Natural killer cell (primary cell): Measurements from ENCODE around the gene FAM3C. TPM values are rescaled to one million over a fixed set of nuclear protein-coding genes. Genes with fewer than 3 reads are reported as not detected.

Experiments
- ATAC-seq, 3 donors: fragments of 150-1000 bp in 2 of 3; fragments of 200-7000 bp in 1 of 3; cut with Tn5 transposase; 1 replicate in 1 of 3; 2 replicates in 2 of 3; pipeline ENCODE4 v1.10.0; 2021; ENCODE audit warnings: mild to moderate bottlenecking in 2 of 3, moderate library complexity in 2 of 3
- DNase-seq, 2 donors: peaks; one replicate each; pipeline versions ENCODE4 v3.0.0 to v3.0.0-alpha.2; 2013 to 2021; ENCODE audit warnings: mixed read lengths in 1 of 2
- H3K27ac ChIP-seq: one replicate; pipeline ENCODE4 v1.5.1; 2013; ENCODE audit warnings: mild to moderate bottlenecking, low read length
- H3K27me3 ChIP-seq: one replicate; pipeline ENCODE4 v1.6.1; 2013; ENCODE audit warnings: low read length; ENCODE audit not compliant: control insufficient read depth, insufficient read depth
- H3K36me3 ChIP-seq: one replicate; pipeline ENCODE4 v1.6.1; 2013; ENCODE audit warnings: low read length; ENCODE audit not compliant: control insufficient read depth, insufficient read depth
- H3K4me1 ChIP-seq: one replicate; pipeline ENCODE4 v1.6.1; 2013; ENCODE audit warnings: low read length; ENCODE audit not compliant: control insufficient read depth, insufficient read depth
- H3K4me3 ChIP-seq: one replicate; pipeline ENCODE4 v1.5.1; 2013; ENCODE audit warnings: low read length
- H3K9me3 ChIP-seq: one replicate; pipeline ENCODE4 v1.6.1; 2013; ENCODE audit warnings: low read length; ENCODE audit not compliant: control insufficient read depth, insufficient read depth
- H3K27ac Mint-ChIP-seq, 2 donors: one replicate each; pipeline ENCODE4 v1.8.0; 2022; ENCODE audit warnings: mild to moderate bottlenecking in 2 of 2, mixed read lengths in 2 of 2, moderate library complexity in 1 of 2
- H3K27me3 Mint-ChIP-seq, 2 donors: one replicate each; pipeline ENCODE4 v1.8.0; 2022; ENCODE audit warnings: low read depth in 2 of 2, mixed read lengths in 2 of 2
- H3K36me3 Mint-ChIP-seq: one replicate; pipeline ENCODE4 v1.8.0; 2022; ENCODE audit warnings: mixed read lengths
- H3K4me1 Mint-ChIP-seq, 2 donors: one replicate each; pipeline ENCODE4 v1.8.0; 2022; ENCODE audit warnings: mixed read lengths in 2 of 2
- H3K4me3 Mint-ChIP-seq: one replicate; pipeline ENCODE4 v1.8.0; 2022; ENCODE audit warnings: mild to moderate bottlenecking, moderate library complexity, mixed read lengths
- H3K9me3 Mint-ChIP-seq, 2 donors: one replicate each; pipeline ENCODE4 v1.8.0; 2022; ENCODE audit warnings: mixed read lengths in 2 of 2
- WGBS: methylation state at CpG from one replicate; pipeline ENCODE4 v1.1.7; 2013; ENCODE audit warnings: missing lambda C conversion rate; ENCODE audit not compliant: insufficient coverage; 5-methylcytosine and 5-hydroxymethylcytosine counted together
- intact Hi-C: fragments of 100-400 bp; cut with micrococcal nuclease; formaldehyde crosslinking; loops from one replicate; pipeline ENCODE4 v1.14.2; 2022
- total RNA-seq, 4 donors: library from RNA; stranded (reverse); fragments of 120-200 nt in 1 of 4; gene quantifications; one replicate each; pipeline versions ENCODE4 v1.2.3 to v1.2.4, GENCODE V29; 2013 to 2022
- TF ChIP-seq, protein P1 (sequence below): fragments of 200-600 bp; IDR thresholded peaks from one replicate; pipeline ENCODE4 v1.8.0; 2022; ENCODE audit warnings: antibody characterized with exemption

The FAM3C gene
- total RNA-seq, 3 donors from 2014 or later (not counting 1 experiment from before 2014, with no cell fraction given): 24.3 to 42.1 (median 37.0) TPM

DNA sequence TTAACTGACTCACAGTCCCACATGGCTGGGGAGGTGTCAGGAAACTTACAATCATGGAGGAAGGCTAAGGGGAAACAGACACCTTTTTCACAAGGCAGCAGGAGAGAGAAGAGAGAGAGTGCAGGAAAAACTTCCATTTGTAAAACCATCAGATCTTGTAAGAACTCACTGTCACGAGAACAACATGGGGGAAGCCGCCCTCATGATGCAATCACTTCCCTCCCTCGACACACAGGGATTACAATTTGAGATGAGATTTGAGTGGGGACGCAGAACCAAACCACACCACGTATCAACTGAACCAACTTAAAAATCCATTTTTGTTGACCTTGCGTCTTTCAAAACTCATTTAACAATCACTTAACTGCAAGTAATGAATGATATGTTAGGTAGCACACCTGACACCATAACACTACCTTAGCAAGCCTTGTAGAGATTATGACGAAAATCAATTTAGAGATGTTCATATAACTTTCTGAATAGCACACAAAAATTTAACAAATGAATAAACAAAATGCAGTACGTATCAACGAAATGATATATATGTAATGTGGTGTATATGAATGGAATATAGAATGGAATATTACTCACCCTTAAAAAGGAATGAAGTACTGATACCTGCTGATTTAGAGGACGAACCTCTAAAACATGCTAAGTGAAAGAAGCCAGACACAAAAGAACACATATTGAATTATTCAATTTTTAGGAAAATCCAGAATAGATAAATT, 3.7 kb downstream of the FAM3C start:
- intact Hi-C loops: no loop called here
- Mint-ChIP-seq H3K4me1 (peaks cover 55 to 61% of the 10 kb centered on the region in 2 donors), H3K36me3 (peaks cover 12% of the 10 kb centered on the region), H3K27ac (peak overlapping the region in 1 of 2 donors; percentile 75), H3K27me3 (no peaks in the 10 kb centered on the region), H3K4me3 (peak overlapping the region; percentile 62), H3K9me3 (peaks cover 0 to 2% of the 10 kb centered on the region in 2 donors)
- WGBS: 98% methylated on average over 6 of the region's 10 CpGs
- Histone ChIP-seq H3K4me3 (no peak overlapping the region), H3K27ac (no peak overlapping the region), H3K9me3 (no peaks in the 10 kb centered on the region), H3K36me3 (no peaks in the 10 kb centered on the region), H3K27me3 (no peaks in the 10 kb centered on the region), H3K4me1 (peaks cover 2% of the 10 kb centered on the region)
- TF ChIP-seq, protein P1, sequence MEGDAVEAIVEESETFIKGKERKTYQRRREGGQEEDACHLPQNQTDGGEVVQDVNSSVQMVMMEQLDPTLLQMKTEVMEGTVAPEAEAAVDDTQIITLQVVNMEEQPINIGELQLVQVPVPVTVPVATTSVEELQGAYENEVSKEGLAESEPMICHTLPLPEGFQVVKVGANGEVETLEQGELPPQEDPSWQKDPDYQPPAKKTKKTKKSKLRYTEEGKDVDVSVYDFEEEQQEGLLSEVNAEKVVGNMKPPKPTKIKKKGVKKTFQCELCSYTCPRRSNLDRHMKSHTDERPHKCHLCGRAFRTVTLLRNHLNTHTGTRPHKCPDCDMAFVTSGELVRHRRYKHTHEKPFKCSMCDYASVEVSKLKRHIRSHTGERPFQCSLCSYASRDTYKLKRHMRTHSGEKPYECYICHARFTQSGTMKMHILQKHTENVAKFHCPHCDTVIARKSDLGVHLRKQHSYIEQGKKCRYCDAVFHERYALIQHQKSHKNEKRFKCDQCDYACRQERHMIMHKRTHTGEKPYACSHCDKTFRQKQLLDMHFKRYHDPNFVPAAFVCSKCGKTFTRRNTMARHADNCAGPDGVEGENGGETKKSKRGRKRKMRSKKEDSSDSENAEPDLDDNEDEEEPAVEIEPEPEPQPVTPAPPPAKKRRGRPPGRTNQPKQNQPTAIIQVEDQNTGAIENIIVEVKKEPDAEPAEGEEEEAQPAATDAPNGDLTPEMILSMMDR: no peak
- DNase-seq (no peak), ATAC-seq (no peak)

DNA sequence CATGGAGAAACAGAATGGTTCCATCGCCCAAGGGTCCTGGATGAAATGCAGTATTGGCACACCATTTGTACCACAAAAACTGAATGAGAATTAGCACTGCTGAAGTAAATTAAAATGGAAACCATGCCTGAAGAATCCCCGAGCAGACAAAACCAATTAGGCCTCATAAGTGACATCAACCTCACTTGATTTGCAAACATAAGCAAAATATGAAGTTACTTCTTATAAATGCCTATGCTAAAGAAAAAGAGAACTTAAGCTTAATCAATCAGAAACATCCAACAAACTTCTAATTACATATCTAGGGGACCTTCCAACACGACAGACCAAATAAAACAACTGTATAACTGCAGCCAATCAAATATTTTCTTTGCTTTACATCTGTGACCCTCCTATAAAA, 4.4 kb downstream of the FAM3C start:
- Histone ChIP-seq H3K27me3 (no peaks in the 10 kb centered on the region), H3K9me3 (no peaks in the 10 kb centered on the region), H3K4me1 (peaks cover 2% of the 10 kb centered on the region), H3K36me3 (no peaks in the 10 kb centered on the region), H3K4me3 (no peak overlapping the region), H3K27ac (no peak overlapping the region)
- peaks cover 0 to 2% of the 10 kb centered on the region in 2 donors for H3K9me3 Mint-ChIP-seq
- peak overlapping the region in 1 of 2 donors; percentile 12 for H3K27ac Mint-ChIP-seq
- no peaks in the 10 kb centered on the region for H3K27me3 Mint-ChIP-seq
- DNase-seq (no peak), ATAC-seq (no peak)
- WGBS: 57% methylated on average over 3 of the region's 3 CpGs
- intact Hi-C loops: no loop called here
- TF ChIP-seq, protein P1: no peak
- H3K4me1 Mint-ChIP-seq: peaks cover 55 to 61% of the 10 kb centered on the region in 2 donors
- H3K36me3 Mint-ChIP-seq: peaks cover 12% of the 10 kb centered on the region
- no peak overlapping the region for H3K4me3 Mint-ChIP-seq

DNA sequence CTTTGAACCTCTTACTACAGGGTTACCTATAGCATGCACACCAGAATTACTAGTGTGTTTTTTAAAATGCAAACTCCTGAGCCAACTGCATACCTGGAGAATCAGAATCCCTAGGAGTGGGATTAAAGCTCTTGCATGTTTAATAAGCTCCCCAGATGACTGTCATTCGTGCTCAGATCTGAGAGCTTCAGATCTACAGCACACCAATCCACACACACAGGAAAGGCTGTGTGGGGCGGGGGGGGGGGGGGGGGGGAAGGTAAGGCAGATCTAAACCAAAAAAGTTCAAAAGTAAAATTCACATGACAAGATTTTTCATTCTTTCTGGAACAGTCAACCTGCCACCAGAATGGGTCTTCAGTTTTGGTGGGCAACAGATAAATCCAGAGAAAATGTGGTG, 5.5 kb downstream of the FAM3C start:
- Histone ChIP-seq H3K27me3 (no peaks in the 10 kb centered on the region), H3K9me3 (no peaks in the 10 kb centered on the region), H3K27ac (no peak overlapping the region), H3K36me3 (no peaks in the 10 kb centered on the region), H3K4me1 (peaks cover 2% of the 10 kb centered on the region), H3K4me3 (no peak overlapping the region)
- Mint-ChIP-seq H3K27me3 (no peaks in the 10 kb centered on the region), H3K4me3 (no peak overlapping the region), H3K4me1 (peaks cover 60 to 71% of the 10 kb centered on the region in 2 donors), H3K9me3 (peaks cover 0 to 2% of the 10 kb centered on the region in 2 donors), H3K36me3 (peaks cover 12% of the 10 kb centered on the region), H3K27ac (peak overlapping the region; percentile 47 to 76)
- TF ChIP-seq, protein P1: no peak
- DNase-seq: peak in 1 of 2 donors; percentile 18
- no peak for ATAC-seq
- WGBS: no CpG with 5 or more reads among the region's 2 CpGs
- intact Hi-C loops: no loop called here

DNA sequence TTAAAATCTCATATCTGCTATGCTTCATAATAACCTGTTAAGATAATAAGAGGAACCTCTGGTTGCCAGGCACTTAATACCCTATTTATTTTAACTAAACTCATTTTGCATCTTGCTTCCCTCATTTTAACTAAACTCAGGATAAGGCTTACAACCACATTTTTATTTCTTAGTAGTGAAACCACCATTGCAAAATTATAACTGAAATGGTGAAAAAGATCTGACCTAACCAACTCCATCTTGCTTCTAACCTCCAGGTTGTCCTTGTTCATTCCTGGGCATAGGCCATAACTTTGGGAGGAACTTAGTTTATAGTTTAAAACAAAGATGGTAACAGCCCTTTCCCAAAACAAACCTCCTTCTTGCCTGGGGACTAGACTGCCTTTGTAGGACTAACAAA, 6.0 kb downstream of the FAM3C start:
- Mint-ChIP-seq H3K36me3 (peaks cover 12% of the 10 kb centered on the region), H3K4me1 (peaks cover 66 to 75% of the 10 kb centered on the region in 2 donors), H3K9me3 (peaks cover 0 to 2% of the 10 kb centered on the region in 2 donors), H3K27me3 (no peaks in the 10 kb centered on the region), H3K27ac (peak overlapping the region; percentile 47 to 76), H3K4me3 (no peak overlapping the region)
- no peak overlapping the region for H3K4me3 ChIP-seq
- intact Hi-C loops: no loop called here
- no peaks in the 10 kb centered on the region for H3K27me3 ChIP-seq
- ATAC-seq (no peak), DNase-seq (no peak)
- H3K9me3 ChIP-seq: no peaks in the 10 kb centered on the region
- no peaks in the 10 kb centered on the region for H3K36me3 ChIP-seq
- no peak overlapping the region for H3K27ac ChIP-seq
- TF ChIP-seq, protein P1: no peak
- H3K4me1 ChIP-seq: peaks cover 2% of the 10 kb centered on the region
